DLD1 (cell line): Measurements from ENCODE around the gene GABPA.
"Not testable (repeated sequence)": the region's sequence is repeated elsewhere in the genome, so short reads cannot be mapped to it uniquely, and the experiment has no call there.

Source experiments
- in situ Hi-C: cut with HindIII; loops from 2 replicates; pipeline ENCODE4 v1.10.0; 2017; ENCODE audit warnings: low sequenced_read_pairs

Gene GABPA

GRCh38 chr21:25734904-25735645 is at the start of gene GABPA, which contains the start of gene ATP5PF:
TSS of gene GABPA (plus strand) at chr21:25734972. CDS start at chr21:25741599, 6,627 bp downstream.
TSS of gene ATP5PF (minus strand) at chr21:25734904. CDS start at chr21:25729794, 5,110 bp downstream.
- in situ Hi-C loops, result no loop called here

- in situ Hi-C loops, result no loop called here
Observed at GRCh38 chr21:25687787-25688186, 47.0 kb upstream of the GABPA start.

GRCh38 chr21:25688275-25689155 is 46.3 kb upstream of the GABPA start:
- in situ Hi-C loops, result no loop called here

- in situ Hi-C loops, result no loop called here
Observed at GRCh38 chr21:25689226-25689625, 45.5 kb upstream of the GABPA start.

- in situ Hi-C loops, result no loop called here
Observed at GRCh38 chr21:25691976-25692375, 42.8 kb upstream of the GABPA start.

GRCh38 chr21:25695461-25695860 is 39.3 kb upstream of the GABPA start:
- in situ Hi-C loops, result not testable (repeated sequence)

- in situ Hi-C loops, result no loop called here
Observed at GRCh38 chr21:25700741-25701140, 34.0 kb upstream of the GABPA start.

GRCh38 chr21:25701529-25701928 is 33.2 kb upstream of the GABPA start:
- in situ Hi-C loops, result no loop called here

GRCh38 chr21:25708467-25709065 is 26.2 kb upstream of the GABPA start:
- in situ Hi-C loops, result no loop called here

GRCh38 chr21:25709684-25710265 is 25.0 kb upstream of the GABPA start:
- in situ Hi-C loops, result no loop called here

GRCh38 chr21:25710550-25710949 is 24.2 kb upstream of the GABPA start:
- in situ Hi-C loops, result no loop called here

GRCh38 chr21:25714066-25714465 is 20.7 kb upstream of the GABPA start:
- in situ Hi-C loops, result not testable (repeated sequence)

- in situ Hi-C loops, result no loop called here
Observed at GRCh38 chr21:25717491-25718147, 17.2 kb upstream of the GABPA start.

- in situ Hi-C loops, result no loop called here
Observed at GRCh38 chr21:25721987-25722386, 12.8 kb upstream of the GABPA start.

- in situ Hi-C loops, result no loop called here
Observed at GRCh38 chr21:25722631-25723030, 12.1 kb upstream of the GABPA start.

- in situ Hi-C loops, result no loop called here
Observed at GRCh38 chr21:25732091-25732760, 2.5 kb upstream of the GABPA start.

- in situ Hi-C loops, result no loop called here
Observed at GRCh38 chr21:25733859-25734653, 716 bp upstream of the GABPA start.

- in situ Hi-C loops, result no loop called here
Observed at GRCh38 chr21:25734654-25734903, 193 bp upstream of the GABPA start.
